Measurements from ENCODE around the gene SMARCA4.

GRCh38 chr19:11102944-11103343, 142.1 kb downstream of the SMARCA4 start:
- TF ChIP-seq CTCF (IDR thresholded peaks at IDR 0.05) (no peak), POLR2A (IDR thresholded peaks at IDR 0.05) (no peak)
